ENCODE results near the gene HLA-DRB1.

The HLA-DRB1 gene

DNA sequence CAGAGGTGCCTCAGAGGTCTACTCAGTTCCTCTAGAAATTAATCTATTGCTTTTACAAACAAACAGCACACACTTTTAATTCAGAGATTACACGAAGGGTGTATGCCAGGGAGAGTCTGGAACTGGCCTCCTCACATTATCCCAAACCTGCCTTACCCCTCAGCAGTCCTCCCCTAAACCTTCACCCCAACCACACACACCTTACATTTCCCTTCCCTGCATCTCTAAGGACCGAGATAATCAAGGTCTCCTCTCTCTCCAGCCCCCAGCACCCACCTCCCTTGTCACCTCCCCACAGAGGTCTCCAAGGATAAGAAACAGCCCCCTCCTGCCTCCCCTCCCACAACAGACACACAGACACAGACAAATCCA is 6.1 kb downstream of the HLA-DRB1 start:
- TF ChIP-seq FOXP2 (optimal IDR thresholded peaks at IDR 0.05; ENCODE audit: borderline replicate concordance, extremely low read depth, extremely low read length, insufficient read depth) (no peak), POLR2AphosphoS5 (IDR thresholded peaks at IDR 0.05; ENCODE audit: low read depth, low read length) (no peak), TAF1 (IDR thresholded peaks at IDR 0.05; ENCODE audit: borderline replicate concordance, insufficient read depth, low read length) (no peak), SIN3A (IDR thresholded peaks at IDR 0.05; ENCODE audit: borderline replicate concordance, insufficient read depth, low read length) (no peak)
- TF ChIP-seq, protein P1, sequence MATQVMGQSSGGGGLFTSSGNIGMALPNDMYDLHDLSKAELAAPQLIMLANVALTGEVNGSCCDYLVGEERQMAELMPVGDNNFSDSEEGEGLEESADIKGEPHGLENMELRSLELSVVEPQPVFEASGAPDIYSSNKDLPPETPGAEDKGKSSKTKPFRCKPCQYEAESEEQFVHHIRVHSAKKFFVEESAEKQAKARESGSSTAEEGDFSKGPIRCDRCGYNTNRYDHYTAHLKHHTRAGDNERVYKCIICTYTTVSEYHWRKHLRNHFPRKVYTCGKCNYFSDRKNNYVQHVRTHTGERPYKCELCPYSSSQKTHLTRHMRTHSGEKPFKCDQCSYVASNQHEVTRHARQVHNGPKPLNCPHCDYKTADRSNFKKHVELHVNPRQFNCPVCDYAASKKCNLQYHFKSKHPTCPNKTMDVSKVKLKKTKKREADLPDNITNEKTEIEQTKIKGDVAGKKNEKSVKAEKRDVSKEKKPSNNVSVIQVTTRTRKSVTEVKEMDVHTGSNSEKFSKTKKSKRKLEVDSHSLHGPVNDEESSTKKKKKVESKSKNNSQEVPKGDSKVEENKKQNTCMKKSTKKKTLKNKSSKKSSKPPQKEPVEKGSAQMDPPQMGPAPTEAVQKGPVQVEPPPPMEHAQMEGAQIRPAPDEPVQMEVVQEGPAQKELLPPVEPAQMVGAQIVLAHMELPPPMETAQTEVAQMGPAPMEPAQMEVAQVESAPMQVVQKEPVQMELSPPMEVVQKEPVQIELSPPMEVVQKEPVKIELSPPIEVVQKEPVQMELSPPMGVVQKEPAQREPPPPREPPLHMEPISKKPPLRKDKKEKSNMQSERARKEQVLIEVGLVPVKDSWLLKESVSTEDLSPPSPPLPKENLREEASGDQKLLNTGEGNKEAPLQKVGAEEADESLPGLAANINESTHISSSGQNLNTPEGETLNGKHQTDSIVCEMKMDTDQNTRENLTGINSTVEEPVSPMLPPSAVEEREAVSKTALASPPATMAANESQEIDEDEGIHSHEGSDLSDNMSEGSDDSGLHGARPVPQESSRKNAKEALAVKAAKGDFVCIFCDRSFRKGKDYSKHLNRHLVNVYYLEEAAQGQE (IDR thresholded peaks at IDR 0.05; ENCODE audit: insufficient read depth in 1 of 2, low read depth in 2 of 2, low read length in 2 of 2): no peak

DNA sequence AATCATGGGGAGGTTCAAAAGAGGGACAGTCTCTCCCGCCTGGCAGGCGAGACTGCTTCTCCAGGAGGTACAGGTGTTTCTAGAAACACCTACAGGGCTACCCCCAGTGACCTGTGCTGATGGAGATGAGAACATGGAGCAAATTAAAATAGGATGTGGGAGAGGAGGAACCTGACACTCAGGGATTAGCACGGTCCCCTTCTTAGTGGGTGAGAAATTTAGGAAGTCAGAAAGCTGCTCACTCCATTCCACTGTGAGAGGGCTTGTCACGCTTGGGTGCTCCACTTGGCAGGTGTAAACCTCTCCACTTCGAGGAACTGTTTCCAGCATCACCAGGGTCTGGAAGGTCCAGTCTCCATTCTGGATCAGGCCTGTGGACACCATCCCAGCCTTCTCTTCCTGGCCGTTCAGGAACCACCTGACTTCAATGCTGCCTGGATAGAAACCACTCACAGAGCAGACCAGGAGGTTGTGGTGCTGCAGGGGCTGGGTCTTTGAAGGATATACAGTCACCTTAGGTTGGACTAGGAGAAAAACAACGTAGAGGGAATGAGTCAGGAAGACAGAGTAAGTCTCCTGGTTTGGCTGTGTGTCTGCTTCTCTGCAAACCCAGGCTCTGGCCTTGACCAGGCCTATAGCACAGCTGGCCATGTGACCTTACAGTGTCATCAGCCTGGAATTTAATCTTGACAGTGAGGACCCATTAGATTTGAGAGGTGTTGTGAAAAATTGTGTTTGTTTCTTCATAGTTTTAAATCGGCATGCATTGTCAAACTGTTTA is 8.1 kb downstream of the HLA-DRB1 start:
- TF ChIP-seq POLR2AphosphoS5 (IDR thresholded peaks at IDR 0.05; ENCODE audit: low read depth, low read length) (no peak), FOXP2 (optimal IDR thresholded peaks at IDR 0.05; ENCODE audit: borderline replicate concordance, extremely low read depth, extremely low read length, insufficient read depth) (no peak), TAF1 (IDR thresholded peaks at IDR 0.05; ENCODE audit: borderline replicate concordance, insufficient read depth, low read length) (no peak), SIN3A (IDR thresholded peaks at IDR 0.05; ENCODE audit: borderline replicate concordance, insufficient read depth, low read length) (no peak)
- TF ChIP-seq, protein P1 (IDR thresholded peaks at IDR 0.05; ENCODE audit: insufficient read depth in 1 of 2, low read depth in 2 of 2, low read length in 2 of 2): no peak

DNA sequence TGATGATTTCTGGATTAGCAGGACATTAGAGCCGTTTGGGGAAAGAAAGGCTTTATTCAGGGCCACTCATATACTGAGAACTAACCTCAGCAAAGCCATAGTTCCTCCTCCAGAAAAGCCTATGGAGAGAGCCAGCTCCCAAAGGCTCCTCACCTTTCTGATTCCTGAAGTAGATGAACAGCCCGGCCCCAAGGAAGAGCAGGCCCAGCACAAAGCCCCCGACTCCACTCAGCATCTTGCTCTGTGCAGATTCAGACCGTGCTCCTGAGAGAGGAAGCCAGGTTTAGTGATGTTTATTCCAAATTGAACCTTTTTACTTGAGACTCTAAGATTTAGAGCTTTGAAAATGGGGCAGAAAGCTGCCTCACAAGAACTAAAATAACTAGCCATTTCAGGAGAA is 9.1 kb downstream of the HLA-DRB1 start:
- TF ChIP-seq, protein P1 (IDR thresholded peaks at IDR 0.05; ENCODE audit: insufficient read depth in 1 of 2, low read depth in 2 of 2, low read length in 2 of 2): no peak
- TF ChIP-seq SIN3A (IDR thresholded peaks at IDR 0.05; ENCODE audit: borderline replicate concordance, insufficient read depth, low read length) (no peak), POLR2AphosphoS5 (IDR thresholded peaks at IDR 0.05; ENCODE audit: low read depth, low read length) (no peak), TAF1 (IDR thresholded peaks at IDR 0.05; ENCODE audit: borderline replicate concordance, insufficient read depth, low read length) (no peak), FOXP2 (optimal IDR thresholded peaks at IDR 0.05; ENCODE audit: borderline replicate concordance, extremely low read depth, extremely low read length, insufficient read depth) (no peak)

DNA sequence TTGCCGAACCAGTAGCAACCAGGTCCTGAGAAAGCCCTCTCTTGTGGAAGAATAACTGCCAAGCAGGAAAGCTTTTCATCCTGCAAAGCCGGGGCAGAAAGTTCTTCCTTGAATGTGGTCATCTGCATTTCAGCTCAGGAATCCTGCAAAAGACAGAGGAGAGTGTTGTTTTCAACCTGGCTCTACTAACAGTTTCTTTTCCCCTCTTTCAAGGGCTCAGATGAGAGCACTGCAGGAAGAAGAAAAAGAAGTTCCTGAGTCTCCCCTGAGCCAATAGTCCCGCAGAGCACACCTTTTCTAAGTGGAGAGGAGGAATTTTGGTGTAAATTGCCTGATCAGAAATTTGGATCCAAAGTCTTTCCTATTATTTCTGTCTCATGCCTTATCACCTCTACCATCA is 10.7 kb downstream of the HLA-DRB1 start:
- TF ChIP-seq FOXP2 (optimal IDR thresholded peaks at IDR 0.05; ENCODE audit: borderline replicate concordance, extremely low read depth, extremely low read length, insufficient read depth) (no peak), TAF1 (IDR thresholded peaks at IDR 0.05; ENCODE audit: borderline replicate concordance, insufficient read depth, low read length) (no peak), SIN3A (IDR thresholded peaks at IDR 0.05; ENCODE audit: borderline replicate concordance, insufficient read depth, low read length) (no peak), POLR2AphosphoS5 (IDR thresholded peaks at IDR 0.05; ENCODE audit: low read depth, low read length) (no peak)
- TF ChIP-seq, protein P1 (IDR thresholded peaks at IDR 0.05; ENCODE audit: insufficient read depth in 1 of 2, low read depth in 2 of 2, low read length in 2 of 2): no peak
